Activated CD4-positive, CD25-positive, alpha-beta regulatory T cell treated with anti-CD3 and anti-CD28 coated beads, Interleukin-2, amount 50 U/mL, for 72 hours (primary cell): ENCODE results near the gene IDUA.
"Not testable (repeated sequence)": the region's sequence is repeated elsewhere in the genome, so short reads cannot be mapped to it uniquely, and the experiment has no call there.

Source experiments
- DNase-seq: peaks from one replicate; pipeline ENCODE4 v3.0.0; 2021

Gene IDUA

GRCh38 chr4:1047976-1048772, 61.3 kb downstream of the IDUA start:
- peak; percentile 27 for DNase-seq

GRCh38 chr4:1048773-1049590, 62.1 kb downstream of the IDUA start:
- DNase-seq = peak; percentile 31

GRCh38 chr4:1049591-1049905, 62.7 kb downstream of the IDUA start:
- DNase-seq = peak; percentile 21

GRCh38 chr4:1050486-1051213, 63.8 kb downstream of the IDUA start:
- DNase-seq = peak; percentile 25

- no peak for DNase-seq
Observed at GRCh38 chr4:1051472-1051871, 64.6 kb downstream of the IDUA start.

GRCh38 chr4:1052231-1052671, 65.4 kb downstream of the IDUA start:
- DNase-seq = no peak

- DNase-seq = no peak
Observed at GRCh38 chr4:1053080-1053661, 66.3 kb downstream of the IDUA start.

- not testable (repeated sequence) for DNase-seq
Observed at GRCh38 chr4:1053891-1054290, 67.0 kb downstream of the IDUA start.
